GM12891 (cell line): Measurements from ENCODE around the gene RINT1.

Experiments used
- DNase-seq: peaks from one replicate; pipeline ENCODE4 v3.0.0; 2011; ENCODE audit warnings: low spot score; ENCODE audit not compliant: insufficient read length
- FAIRE-seq: peaks from 2 replicates; lab custom pipeline; 2011; peaks lifted over from hg19 to GRCh38; lab: Jason Lieb, UNC
- PAX5 ChIP-seq: IDR thresholded peaks from 2 replicates; pipeline ENCODE4 v1.6.1; 2011; ENCODE audit warnings: low read length, moderate library complexity, mild to moderate bottlenecking; ENCODE audit not compliant: insufficient read depth, severe bottlenecking
- POLR2A ChIP-seq: IDR thresholded peaks from 2 replicates; pipeline ENCODE4 v1.6.1; 2011; ENCODE audit warnings: low read depth, low read length, control low read depth
- POLR2AphosphoS5 ChIP-seq: IDR thresholded peaks from 2 replicates; pipeline ENCODE4 v1.6.1; 2011; ENCODE audit warnings: low read depth, low read length, control low read depth
- POU2F2 ChIP-seq: IDR thresholded peaks from 2 replicates; pipeline ENCODE4 v1.6.1; 2011; ENCODE audit warnings: low read depth, mild to moderate bottlenecking, control low read depth, low read length, moderate library complexity
- SPI1 ChIP-seq: IDR thresholded peaks from 2 replicates; pipeline ENCODE4 v1.6.1; 2011; ENCODE audit warnings: low read depth, low read length, control low read depth
- TAF1 ChIP-seq: IDR thresholded peaks from 2 replicates; pipeline ENCODE4 v1.6.1; 2011; ENCODE audit warnings: low read depth, low read length, control low read depth

Gene RINT1

DNA sequence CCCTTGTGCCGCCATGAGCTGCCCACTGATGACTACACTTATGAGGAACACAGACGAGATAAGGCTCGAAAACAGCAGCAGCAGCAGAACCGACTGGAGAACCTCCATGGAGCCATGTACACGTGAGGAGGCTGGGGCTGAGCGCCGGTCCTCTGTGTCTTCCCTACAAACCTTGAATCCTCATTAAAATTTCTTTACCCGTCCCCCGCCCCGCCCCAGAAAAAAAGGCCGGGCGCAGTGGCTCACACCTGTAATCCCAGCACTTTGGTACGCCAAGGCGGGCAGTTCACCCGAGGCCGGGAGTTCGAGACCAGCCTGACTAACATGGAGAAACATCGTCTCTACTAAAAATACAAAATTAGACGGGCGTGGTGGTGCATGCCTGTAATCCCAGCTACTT, 1.5 kb upstream of the RINT1 start:
- DNase-seq, result no peak
- TF ChIP-seq POLR2A, result no peak
- TF ChIP-seq POU2F2, result no peak
- TF ChIP-seq POLR2AphosphoS5, result no peak
- no peak for TF ChIP-seq PAX5
- no peak for TF ChIP-seq SPI1
- no peak for FAIRE-seq

DNA sequence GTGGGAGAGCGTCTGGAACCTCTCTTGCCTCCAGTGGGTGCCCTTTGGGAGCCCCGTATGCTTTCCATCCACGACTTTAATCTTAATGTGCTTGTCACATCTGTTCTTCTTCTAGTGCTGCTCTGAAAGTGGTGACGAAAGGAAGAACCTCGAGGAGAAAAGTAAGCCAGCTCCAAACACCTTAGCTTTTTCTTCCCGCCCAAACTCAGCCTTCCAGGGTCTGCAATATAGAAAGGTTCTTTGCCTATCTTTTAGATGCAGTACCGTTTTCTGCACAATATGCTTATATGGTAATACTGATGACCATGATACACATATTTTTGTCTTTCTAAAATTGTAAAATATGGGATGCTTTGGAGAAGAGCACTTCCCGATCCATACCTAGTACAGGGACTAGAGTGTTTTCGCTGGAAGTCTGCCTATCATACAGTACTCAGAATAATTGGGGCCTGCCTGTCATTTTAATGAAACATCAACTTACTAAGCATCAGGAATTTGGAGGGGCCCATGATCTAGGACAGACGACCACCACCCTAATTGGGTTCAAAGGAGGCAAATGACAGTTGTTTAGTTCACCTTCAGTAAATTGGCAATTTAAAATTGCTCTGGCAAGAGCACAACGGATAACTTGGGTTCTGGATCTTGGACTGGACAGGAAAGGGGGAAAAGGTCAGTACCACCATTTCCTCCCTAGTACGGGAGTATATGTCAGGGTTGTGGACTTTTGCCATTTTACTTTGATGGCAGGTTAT, 884 bp downstream of the RINT1 start:
- DNase-seq (no peak), FAIRE-seq (no peak)
- TF ChIP-seq POU2F2, result no peak
- TF ChIP-seq SPI1, result no peak
- no peak for TF ChIP-seq POLR2AphosphoS5
- TF ChIP-seq POLR2A, result no peak
- TF ChIP-seq PAX5, result no peak
- TF ChIP-seq TAF1, result no peak

DNA sequence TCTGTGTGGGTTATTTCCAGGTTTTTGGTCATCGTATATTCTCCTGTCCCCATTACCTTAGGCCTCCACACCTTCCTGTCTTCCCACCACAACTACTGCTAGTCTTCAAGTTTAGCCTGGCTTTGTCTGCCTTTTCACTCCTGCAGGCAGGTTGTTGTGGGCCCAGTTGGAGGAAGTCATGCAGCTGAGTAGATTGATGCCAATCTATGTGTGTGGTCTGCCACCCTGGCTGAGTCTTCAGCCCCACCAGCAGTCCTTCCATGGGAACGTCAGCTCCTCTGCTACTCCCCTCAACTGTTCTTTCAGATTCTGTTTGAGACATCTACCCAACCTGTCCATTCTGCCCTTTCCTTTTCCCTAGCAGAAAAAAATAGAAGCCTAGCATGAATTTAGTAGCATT, 6.3 kb downstream of the RINT1 start:
- no peak for TF ChIP-seq POU2F2
- TF ChIP-seq TAF1, result no peak
- TF ChIP-seq PAX5, result no peak
- TF ChIP-seq SPI1, result no peak
- TF ChIP-seq POLR2A, result no peak
- TF ChIP-seq POLR2AphosphoS5, result no peak
- DNase-seq (no peak), FAIRE-seq (no peak)

DNA sequence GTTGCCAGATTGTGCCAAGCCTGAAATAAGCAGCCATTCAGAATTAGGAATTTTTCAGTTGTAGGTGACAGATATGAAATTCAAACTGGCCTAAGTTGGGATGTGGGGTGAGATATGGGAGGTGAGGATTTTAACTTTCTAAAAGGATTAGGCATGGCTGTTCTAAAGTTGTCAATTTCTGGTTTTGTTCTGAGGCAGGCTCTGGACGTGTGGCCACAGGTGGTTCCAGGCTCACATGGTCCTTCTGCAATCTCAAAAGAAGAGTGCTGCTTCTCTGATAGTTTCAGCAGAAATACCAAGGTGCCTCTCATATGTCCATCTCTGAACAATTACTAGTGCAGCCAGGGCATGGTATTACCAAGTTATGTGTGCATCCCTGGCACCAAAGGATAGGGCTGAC, 27.9 kb downstream of the RINT1 start:
- no peak for DNase-seq
- no peak for FAIRE-seq
- TF ChIP-seq POLR2A (no peak), POLR2AphosphoS5 (no peak), PAX5 (no peak), SPI1 (no peak), TAF1 (no peak), POU2F2 (no peak)

DNA sequence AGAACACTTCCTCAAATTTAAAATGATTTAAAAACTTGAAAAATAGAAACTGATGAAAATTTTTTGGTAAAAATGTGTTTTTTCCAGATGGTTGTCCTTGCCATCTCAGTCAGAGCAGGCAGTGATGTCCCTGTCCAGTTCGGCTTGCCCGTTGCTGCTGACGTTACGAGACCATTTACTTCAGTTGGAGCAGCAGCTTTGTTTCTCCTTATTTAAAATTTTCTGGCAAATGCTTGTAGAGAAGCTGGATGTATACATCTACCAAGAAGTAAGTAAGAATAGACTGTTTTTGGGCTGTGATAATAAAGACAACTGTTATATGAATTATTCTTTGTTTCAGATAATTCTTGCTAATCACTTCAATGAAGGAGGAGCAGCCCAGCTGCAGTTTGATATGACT, 33.2 kb downstream of the RINT1 start:
- DNase-seq (no peak), FAIRE-seq (no peak)
- TF ChIP-seq POU2F2 (no peak), SPI1 (no peak), PAX5 (no peak), TAF1 (no peak), POLR2AphosphoS5 (no peak), POLR2A (no peak)

DNA sequence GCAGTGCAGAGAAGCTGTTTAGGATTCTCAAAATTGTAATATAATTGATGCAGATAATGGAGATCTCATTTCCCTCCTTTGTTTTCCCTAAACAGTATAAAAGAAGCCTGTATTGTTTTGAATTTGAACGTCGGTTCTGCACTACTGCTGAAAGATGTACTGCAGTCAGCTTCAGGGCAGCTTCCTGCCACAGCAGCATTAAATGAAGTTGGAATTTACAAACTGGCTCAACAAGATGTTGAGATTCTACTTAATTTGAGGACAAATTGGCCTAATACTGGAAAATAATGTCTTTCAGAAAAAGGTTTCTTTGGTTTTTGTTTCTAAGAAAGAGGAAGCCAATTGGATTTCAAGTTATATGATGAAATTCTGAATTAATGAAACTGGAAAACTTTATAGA, 35.0 kb downstream of the RINT1 start:
- FAIRE-seq, result no peak
- DNase-seq, result no peak
- TF ChIP-seq POLR2A, result no peak
- TF ChIP-seq TAF1, result no peak
- TF ChIP-seq POU2F2, result no peak
- no peak for TF ChIP-seq POLR2AphosphoS5

DNA sequence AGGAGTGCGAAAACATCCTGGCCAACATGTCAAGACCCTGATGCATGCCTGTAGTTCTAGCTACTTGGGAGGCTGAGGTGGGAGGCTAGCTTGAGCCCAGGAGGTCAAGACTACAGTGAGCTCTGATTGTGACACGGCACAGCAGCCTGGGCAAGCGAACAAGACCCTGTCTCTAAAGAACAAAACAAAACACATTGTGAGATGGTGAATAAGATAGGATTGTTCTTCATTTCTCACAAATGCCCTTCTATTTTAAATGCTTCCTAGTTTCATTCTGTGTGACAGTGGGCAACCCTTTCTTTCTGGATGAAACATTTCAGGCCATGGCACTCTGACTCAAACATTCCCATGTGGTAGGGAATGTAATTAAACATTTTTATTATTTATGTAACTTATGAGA, 35.8 kb downstream of the RINT1 start:
- TF ChIP-seq POLR2AphosphoS5 (no peak), SPI1 (no peak), PAX5 (no peak), TAF1 (no peak), POLR2A (no peak), POU2F2 (no peak)
- FAIRE-seq, result no peak
- DNase-seq, result no peak

DNA sequence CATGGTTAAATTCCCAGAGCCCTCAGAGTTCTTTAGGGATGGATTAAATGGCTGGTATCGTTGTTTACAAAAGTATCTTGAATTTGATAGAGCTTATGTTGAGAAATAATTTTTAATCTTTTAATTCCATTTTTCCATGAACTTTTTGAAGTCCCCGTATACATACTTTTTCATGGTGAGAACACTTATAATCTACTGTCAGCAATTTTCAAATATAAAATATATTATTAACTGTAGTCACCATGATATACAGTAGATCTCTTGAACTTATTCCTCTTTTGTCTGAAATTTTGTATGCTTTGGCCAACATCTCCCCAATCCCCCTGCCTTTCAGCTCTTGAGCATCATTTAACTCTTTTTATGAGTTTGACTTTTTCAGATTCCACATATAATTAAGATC, 39.9 kb downstream of the RINT1 start:
- TF ChIP-seq POLR2AphosphoS5 (no peak), SPI1 (no peak), POLR2A (no peak), POU2F2 (no peak)
- no peak for FAIRE-seq
- DNase-seq, result no peak

DNA sequence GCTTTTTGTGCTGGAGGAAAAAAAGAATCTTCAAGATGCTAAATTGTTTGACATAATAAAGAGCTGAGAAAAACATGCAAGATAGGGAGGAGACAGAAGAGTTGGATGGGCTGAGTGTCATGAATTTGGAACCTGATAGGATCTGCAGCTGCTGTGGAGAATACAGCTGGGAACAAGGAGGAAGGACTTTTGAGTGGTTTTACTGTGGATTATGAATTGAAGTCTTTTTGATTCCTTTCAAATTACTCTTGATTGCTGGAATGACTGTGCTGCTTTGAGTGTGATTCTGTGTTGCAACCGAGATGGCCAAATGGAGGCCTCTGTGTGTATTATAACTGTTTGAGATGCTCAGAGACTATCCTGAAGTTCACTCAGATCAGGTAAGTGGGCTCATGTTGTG, 45.2 kb downstream of the RINT1 start:
- DNase-seq (no peak), FAIRE-seq (no peak)
- TF ChIP-seq TAF1 (no peak), PAX5 (no peak), SPI1 (no peak), POU2F2 (no peak), POLR2AphosphoS5 (no peak), POLR2A (no peak)

DNA sequence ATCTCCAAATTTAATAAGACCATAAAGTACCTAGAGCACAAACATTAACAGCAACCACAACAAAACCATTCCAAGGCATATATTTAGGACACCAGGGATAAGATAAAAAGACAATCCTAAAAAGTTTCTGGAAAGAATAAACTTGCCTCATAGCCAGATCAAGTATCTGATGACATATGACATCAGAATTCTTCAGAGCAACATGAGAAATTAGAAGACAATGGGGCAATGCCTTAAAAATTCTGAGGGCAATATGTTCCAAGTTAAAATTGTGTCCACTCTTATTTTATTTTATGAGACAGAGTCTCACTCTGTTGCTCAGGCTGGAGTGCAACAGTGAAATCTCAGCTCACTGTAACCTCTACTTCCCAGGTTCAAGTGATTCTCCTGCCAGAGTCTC, 46.5 kb downstream of the RINT1 start:
- DNase-seq, result no peak
- TF ChIP-seq POLR2A (no peak), SPI1 (no peak), POU2F2 (no peak), POLR2AphosphoS5 (no peak), TAF1 (no peak), PAX5 (no peak)
- FAIRE-seq, result no peak
